HepG2 (cell line): ENCODE data around the gene DLL4. TPM values are rescaled to one million over a fixed set of nuclear protein-coding genes. Genes with fewer than 3 reads are reported as not detected.

ENCODE experiments used
- ATAC-seq: fragments of 200-7000 bp; cut with Tn5 transposase; 3 replicates; pipeline ENCODE4 v1.9.1; 2020; ENCODE audit warnings: mild to moderate bottlenecking, moderate library complexity
- BruUV-seq: library from RNA; stranded (reverse); fragments of 400-500 nt; replicated peaks from 2 replicates; lab custom pipeline; 2021; lab: Mats Ljungman, UMichigan
- CTCF ChIA-PET: fragments of 300-600 bp; formaldehyde crosslinking; extraction: SDS; loops from one replicate; lab custom pipeline; 2021; ENCODE audit warnings: low total read pairs, inconsistent platforms, low intra/inter-chr PET ratio; lab: Yijun Ruan, JAX
- POLR2A ChIA-PET: fragments of 350-600 bp; sonication (Branson Sonifier 250); formaldehyde crosslinking; loops from one replicate; lab custom pipeline; 2020; ENCODE audit warnings: antibody characterized with exemption, inconsistent platforms; lab: Yijun Ruan, JAX
- DNase-seq: peaks from one replicate; pipeline ENCODE4 v3.0.0-alpha.2; 2015; ENCODE audit warnings: low spot score
- FAIRE-seq: peaks from 3 replicates; lab custom pipeline; 2011; peaks lifted over from hg19 to GRCh38; lab: Jason Lieb, UNC
- H2AFZ ChIP-seq: one replicate; pipeline ENCODE4 v1.6.1; 2011; ENCODE audit warnings: low read length, inconsistent platforms
- H3K27ac ChIP-seq: fragments of 300-600 bp; 3 replicates; pipeline ENCODE4 v1.8.0; 2011; ENCODE audit warnings: mixed run types, mild to moderate bottlenecking, mixed read lengths, low read length, inconsistent platforms; ENCODE audit not compliant: insufficient read depth; ENCODE audit errors: extremely low read length
- H3K27me3 ChIP-seq, 2 experiments: fragments of 200-600 bp in 1 of 2; 2 replicates in 1 of 2; 3 replicates in 1 of 2; pipeline versions ENCODE4 v1.6.0 to v1.8.0; 2011; ENCODE audit warnings: low read length in 2 of 2, mild to moderate bottlenecking in 2 of 2, moderate library complexity in 2 of 2, inconsistent platforms in 1 of 2; ENCODE audit not compliant: insufficient read depth in 2 of 2, control insufficient read depth in 1 of 2
- H3K36me3 ChIP-seq, 2 experiments: fragments of 200-600 bp in 1 of 2; replicated peaks in 1 of 2; 2 replicates in 1 of 2; 3 replicates in 1 of 2; pipeline versions ENCODE4 v1.5.1 to v1.8.0; 2011; ENCODE audit warnings: low read length in 2 of 2, inconsistent platforms in 1 of 2; ENCODE audit not compliant: insufficient read depth in 2 of 2, control insufficient read depth in 1 of 2
- H3K4me1 ChIP-seq: 2 replicates; pipeline ENCODE4 v1.5.1; 2012; ENCODE audit warnings: low read length, inconsistent platforms; ENCODE audit not compliant: insufficient read depth
- H3K4me2 ChIP-seq: 2 replicates; pipeline ENCODE4 v1.6.0; 2011; ENCODE audit warnings: low read depth, low read length, inconsistent platforms
- H3K4me3 ChIP-seq, 3 experiments: fragments of 200-600 bp in 1 of 3; sonication (generic), shearing (Covaris generic) in 1 of 3; replicated peaks in 1 of 3; 2 replicates each; pipeline ENCODE4 v1.5.1; 2011 to 2016; ENCODE audit warnings: low read length in 3 of 3, inconsistent platforms in 2 of 3, low read depth in 2 of 3, mild to moderate bottlenecking in 2 of 3, control low read depth in 1 of 3, mixed read lengths in 1 of 3; ENCODE audit not compliant: insufficient read depth in 1 of 3
- H3K79me2 ChIP-seq: one replicate; pipeline ENCODE4 v1.6.1; 2011; ENCODE audit warnings: low read length, inconsistent platforms; ENCODE audit not compliant: insufficient read depth
- H3K9ac ChIP-seq: 2 replicates; pipeline ENCODE4 v1.6.0; 2011; ENCODE audit warnings: mild to moderate bottlenecking, low read depth, low read length, inconsistent platforms; ENCODE audit not compliant: insufficient read depth
- H3K9me3 ChIP-seq: 2 replicates; pipeline ENCODE4 v1.5.1; 2012; ENCODE audit warnings: mild to moderate bottlenecking, low read length
- H4K20me1 ChIP-seq: 2 replicates; pipeline ENCODE4 v1.6.0; 2011; ENCODE audit warnings: inconsistent platforms, mild to moderate bottlenecking, low read length, moderate library complexity; ENCODE audit not compliant: insufficient read depth
- AGO2 ChIP-seq: fragments of 200-400 bp; formaldehyde crosslinking; optimal IDR thresholded peaks from 2 replicates; pipeline ENCODE3; 2017; ENCODE audit warnings: mild to moderate bottlenecking, low read depth, low read length, moderate library complexity
- GTF3A ChIP-seq: sonication (generic); formaldehyde crosslinking; conservative IDR thresholded peaks from 2 replicates; pipeline ENCODE4 v1.4.0; 2020; ENCODE audit warnings: mild to moderate bottlenecking, missing genetic modification reagents
- MTF2 ChIP-seq: sonication (generic); formaldehyde crosslinking; IDR thresholded peaks from 2 replicates; pipeline ENCODE4 v1.5.0; 2020; ENCODE audit warnings: missing genetic modification reagents, borderline replicate concordance
- NAIF1 ChIP-seq: sonication (generic); formaldehyde crosslinking; IDR thresholded peaks from 2 replicates; pipeline ENCODE4 v1.5.0; 2020; ENCODE audit warnings: mild to moderate bottlenecking, missing genetic modification reagents, borderline replicate concordance
- SRSF4 ChIP-seq: fragments of 200-400 bp; formaldehyde crosslinking; IDR thresholded peaks from one replicate; pipeline ENCODE4 v1.6.1; 2018; ENCODE audit warnings: mild to moderate bottlenecking, low read depth, low read length, moderate library complexity; ENCODE audit not compliant: poor library complexity, severe bottlenecking
- ZNF564 ChIP-seq: sonication (generic); formaldehyde crosslinking; IDR thresholded peaks from 2 replicates; pipeline ENCODE4 v1.8.1; 2023; ENCODE audit warnings: mild to moderate bottlenecking, missing genetic modification reagents
- ZSCAN31 ChIP-seq: sonication (generic); formaldehyde crosslinking; IDR thresholded peaks from 2 replicates; pipeline ENCODE4 v1.5.0; 2020; ENCODE audit warnings: low read depth, mild to moderate bottlenecking, missing genetic modification reagents
- whole genome bisulfite sequencing: methylation state at CpG from one replicate; pipeline ENCODE4 v1.1.6; 2017; ENCODE audit warnings: low lambda C conversion rate; 5-methylcytosine and 5-hydroxymethylcytosine counted together
- in situ Hi-C: cut with HindIII; loops from 2 replicates; pipeline ENCODE4 v1.10.0; 2017; ENCODE audit warnings: low pct_unique_long_range_greater_than_20kb; ENCODE audit not compliant: extremely low pct_ligation_motif_present
- intact Hi-C: fragments of 100-400 bp; cut with micrococcal nuclease; formaldehyde crosslinking; loops from one replicate; pipeline ENCODE4 v1.10.0; 2022; ENCODE audit not compliant: unreplicated experiment
- polyA plus RNA-seq, 8 experiments: library from polyadenylated mRNA; depleted of rRNA in 3 of 8; stranded (reverse) in 7 of 8; unstranded in 1 of 8; fragments of >200 nt; fragmentation: Illumina TruSeq in 4 of 8; extraction: Trizol in 4 of 8; gene quantifications; 2 replicates each; pipeline versions ENCODE4 v1.2.1 to v1.2.3, GENCODE V29; 2011 to 2016; ENCODE audit warnings: low read depth in 4 of 8, missing spikeins in 1 of 8, mixed read lengths in 1 of 8; ENCODE audit not compliant: insufficient read depth in 1 of 8
- total RNA-seq, 5 experiments: library from RNA; depleted of rRNA; stranded (reverse); fragments of >200 nt; fragmentation: Illumina TruSeq; extraction: Trizol; gene quantifications; 2 replicates each; pipeline ENCODE4 v1.2.3, GENCODE V29; 2016; ENCODE audit warnings: low read depth in 1 of 5
- TF ChIP-seq, protein P1 (sequence below): sonication (generic); formaldehyde crosslinking; IDR thresholded peaks from 2 replicates; pipeline ENCODE4 v1.8.0; 2022; ENCODE audit warnings: mild to moderate bottlenecking, missing genetic modification reagents; ENCODE audit not compliant: insufficient replicate concordance
- TF ChIP-seq, protein P2 (sequence below): sonication (generic); formaldehyde crosslinking; IDR thresholded peaks from 2 replicates; pipeline ENCODE4 v1.8.0; 2022; ENCODE audit warnings: missing genetic modification reagents, mild to moderate bottlenecking, borderline replicate concordance

DLL4 gene
- total and polyA plus RNA-seq, 2 of the 13 experiments (the other 11 are each of a cell fraction or from before 2014, with no cell fraction given) = 0.20 to 0.25 TPM

DNA sequence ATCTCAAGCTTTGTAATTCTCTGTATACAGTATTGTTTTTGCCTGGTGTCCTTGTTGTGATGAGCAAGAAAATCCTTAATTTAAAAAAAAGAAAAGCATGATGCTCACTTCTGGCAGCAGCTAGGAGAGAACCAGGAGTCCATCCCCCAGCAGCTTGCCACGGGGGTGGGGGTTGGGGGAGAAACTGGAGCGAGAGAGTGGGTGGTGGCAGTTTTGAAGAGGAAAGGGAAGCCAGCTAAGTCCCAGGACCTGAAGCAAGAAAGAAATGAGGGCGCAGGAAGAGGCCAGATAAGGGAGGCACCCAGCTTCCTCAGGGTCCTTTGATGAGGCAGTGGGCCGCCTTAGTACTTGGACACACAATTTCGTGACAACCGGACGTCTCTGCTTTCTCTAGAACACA, 47.7 kb downstream of the DLL4 start:
- Histone ChIP-seq H3K4me1 (no peaks in the 10 kb centered on the region), H3K27me3 (no peaks in the 10 kb centered on the region), H3K4me3 (no peak overlapping the region)
- no peak for DNase-seq
- 98% methylated on average over 7 of the region's 7 CpGs for WGBS
- no peak for TF ChIP-seq ZNF564 (CRISPR knock-in tag)
- TF ChIP-seq MTF2 (CRISPR knock-in tag) = no peak
- no peak for TF ChIP-seq SRSF4
- no peak for TF ChIP-seq AGO2
- TF ChIP-seq, protein P1, sequence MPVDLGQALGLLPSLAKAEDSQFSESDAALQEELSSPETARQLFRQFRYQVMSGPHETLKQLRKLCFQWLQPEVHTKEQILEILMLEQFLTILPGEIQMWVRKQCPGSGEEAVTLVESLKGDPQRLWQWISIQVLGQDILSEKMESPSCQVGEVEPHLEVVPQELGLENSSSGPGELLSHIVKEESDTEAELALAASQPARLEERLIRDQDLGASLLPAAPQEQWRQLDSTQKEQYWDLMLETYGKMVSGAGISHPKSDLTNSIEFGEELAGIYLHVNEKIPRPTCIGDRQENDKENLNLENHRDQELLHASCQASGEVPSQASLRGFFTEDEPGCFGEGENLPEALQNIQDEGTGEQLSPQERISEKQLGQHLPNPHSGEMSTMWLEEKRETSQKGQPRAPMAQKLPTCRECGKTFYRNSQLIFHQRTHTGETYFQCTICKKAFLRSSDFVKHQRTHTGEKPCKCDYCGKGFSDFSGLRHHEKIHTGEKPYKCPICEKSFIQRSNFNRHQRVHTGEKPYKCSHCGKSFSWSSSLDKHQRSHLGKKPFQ = no peak
- TF ChIP-seq GTF3A (CRISPR knock-in tag) = no peak
- TF ChIP-seq ZSCAN31 = no peak
- TF ChIP-seq, protein P2, sequence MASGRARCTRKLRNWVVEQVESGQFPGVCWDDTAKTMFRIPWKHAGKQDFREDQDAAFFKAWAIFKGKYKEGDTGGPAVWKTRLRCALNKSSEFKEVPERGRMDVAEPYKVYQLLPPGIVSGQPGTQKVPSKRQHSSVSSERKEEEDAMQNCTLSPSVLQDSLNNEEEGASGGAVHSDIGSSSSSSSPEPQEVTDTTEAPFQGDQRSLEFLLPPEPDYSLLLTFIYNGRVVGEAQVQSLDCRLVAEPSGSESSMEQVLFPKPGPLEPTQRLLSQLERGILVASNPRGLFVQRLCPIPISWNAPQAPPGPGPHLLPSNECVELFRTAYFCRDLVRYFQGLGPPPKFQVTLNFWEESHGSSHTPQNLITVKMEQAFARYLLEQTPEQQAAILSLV (CRISPR knock-in tag) = no peak
- TF ChIP-seq NAIF1 (CRISPR knock-in tag) = no peak
- TF ChIP-seq, all 625 proteins: peak for 0
- Histone ChIP-seq H3K36me3 (peaks cover 18 to 54% of the 10 kb centered on the region in 2 experiments), H3K79me2 (no peaks in the 10 kb centered on the region), H2AFZ (no peak overlapping the region), H3K9ac (no peak overlapping the region), H3K4me2 (no peak overlapping the region), H3K9me3 (no peaks in the 10 kb centered on the region), H4K20me1 (no peaks in the 10 kb centered on the region), H3K27ac (no peak overlapping the region)
- intact Hi-C loops (no loop called here), in situ Hi-C loops (no loop called here)
- CTCF ChIA-PET = no interaction called here
- POLR2A ChIA-PET = no interaction called here
- FAIRE-seq (no peak), ATAC-seq (no peak)
- no TSS peak for BruUV-seq
